Panc1 (cell line): ENCODE data around the gene BABAM2. TPM values are rescaled to one million over a fixed set of nuclear protein-coding genes. Genes with fewer than 3 reads are reported as not detected.

Experiments
- ATAC-seq: fragments of 200-7000 bp; cut with Tn5 transposase; 2 replicates; pipeline ENCODE4 v1.9.1; 2020; ENCODE audit warnings: mild to moderate bottlenecking, moderate library complexity
- BruUV-seq: library from RNA; stranded (reverse); fragments of 400-500 nt; replicated peaks from 2 replicates; lab custom pipeline; 2021; lab: Mats Ljungman, UMichigan
- CTCF ChIA-PET: fragments of 300-600 bp; sonication (Branson Sonifier 250); formaldehyde crosslinking; loops from one replicate; lab custom pipeline; 2022; ENCODE audit warnings: antibody characterized with exemption; lab: Charles Lee
- POLR2A ChIA-PET: fragments of 300-600 bp; sonication (Branson Sonifier 250); formaldehyde crosslinking; loops from one replicate; lab custom pipeline; 2022; ENCODE audit warnings: antibody characterized with exemption; lab: Charles Lee
- DNase-seq: peaks from one replicate; pipeline ENCODE4 v3.0.0-alpha.2; 2010; ENCODE audit warnings: low read depth, low spot score
- H3K27ac ChIP-seq: 2 replicates; pipeline ENCODE4 v1.5.1; 2011; ENCODE audit warnings: mild to moderate bottlenecking, low read length, inconsistent platforms
- H3K27me3 ChIP-seq: fragments of 200-500 bp; sonication (Bioruptor generic); 2 replicates; pipeline ENCODE4 v1.6.0; 2014; ENCODE audit warnings: low read length, inconsistent platforms; ENCODE audit not compliant: control insufficient read depth, insufficient read depth
- H3K36me3 ChIP-seq: fragments of 200-500 bp; sonication (Bioruptor generic); 2 replicates; pipeline ENCODE4 v1.5.1; 2014; ENCODE audit warnings: inconsistent platforms, mild to moderate bottlenecking, low read length, moderate library complexity; ENCODE audit not compliant: control insufficient read depth, insufficient read depth
- H3K4me1 ChIP-seq: 2 replicates; pipeline ENCODE4 v1.5.1; 2011; ENCODE audit warnings: inconsistent platforms, mild to moderate bottlenecking, low read length, moderate library complexity; ENCODE audit not compliant: control insufficient read depth, insufficient read depth
- H3K4me3 ChIP-seq, 2 experiments: 2 replicates each; pipeline ENCODE4 v1.5.1; 2011 to 2012; ENCODE audit warnings: low read depth in 2 of 2, low read length in 2 of 2, mild to moderate bottlenecking in 2 of 2, inconsistent platforms in 1 of 2, moderate library complexity in 1 of 2
- H3K9me3 ChIP-seq: fragments of 200-500 bp; sonication (Bioruptor generic); 2 replicates; pipeline ENCODE4 v1.5.1; 2014; ENCODE audit warnings: low read depth, mild to moderate bottlenecking, inconsistent platforms, low read length, moderate library complexity; ENCODE audit not compliant: control insufficient read depth, insufficient read depth
- CTCF ChIP-seq: fragments of 450-650 bp; IDR thresholded peaks from 2 replicates; pipeline ENCODE4 v1.5.1; 2017; ENCODE audit warnings: mild to moderate bottlenecking
- POLR2AphosphoS5 ChIP-seq: IDR thresholded peaks from 2 replicates; pipeline ENCODE4 v1.6.1; 2012; ENCODE audit warnings: mild to moderate bottlenecking, low read depth, low read length, moderate library complexity
- SIN3A ChIP-seq: IDR thresholded peaks from 2 replicates; pipeline ENCODE4 v1.6.1; 2012; ENCODE audit warnings: low read depth, mild to moderate bottlenecking, low read length, moderate library complexity, borderline replicate concordance; ENCODE audit not compliant: insufficient read depth
- TCF7L2 ChIP-seq: IDR thresholded peaks from 2 replicates; pipeline ENCODE4 v1.6.1; 2011; ENCODE audit warnings: mild to moderate bottlenecking, low read depth, low read length, inconsistent platforms
- in situ Hi-C: cut with HindIII; loops from 2 replicates; pipeline ENCODE4 v1.10.0; 2016; ENCODE audit warnings: low sequenced_read_pairs, low pct_unique_long_range_greater_than_20kb
- intact Hi-C: fragments of 100-400 bp; cut with micrococcal nuclease; formaldehyde crosslinking; loops from one replicate; pipeline ENCODE4 v1.10.0; 2022; ENCODE audit not compliant: unreplicated experiment
- total RNA-seq: library from RNA; stranded (reverse); gene quantifications from one replicate; pipeline ENCODE4 v1.2.1, GENCODE V29; 2021; ENCODE audit not compliant: unreplicated experiment
- TF ChIP-seq, protein P1 (sequence below), 2 experiments: IDR thresholded peaks; 2 replicates each; pipeline ENCODE4 v1.6.1; 2011 to 2012; ENCODE audit warnings: low read depth in 2 of 2, control low read depth in 1 of 2, low read length in 1 of 2, mild to moderate bottlenecking in 1 of 2, moderate library complexity in 1 of 2; ENCODE audit not compliant: insufficient read depth in 1 of 2

The BABAM2 gene
- total RNA-seq, 1 experiment from 2014 or later = 31.2 TPM

DNA sequence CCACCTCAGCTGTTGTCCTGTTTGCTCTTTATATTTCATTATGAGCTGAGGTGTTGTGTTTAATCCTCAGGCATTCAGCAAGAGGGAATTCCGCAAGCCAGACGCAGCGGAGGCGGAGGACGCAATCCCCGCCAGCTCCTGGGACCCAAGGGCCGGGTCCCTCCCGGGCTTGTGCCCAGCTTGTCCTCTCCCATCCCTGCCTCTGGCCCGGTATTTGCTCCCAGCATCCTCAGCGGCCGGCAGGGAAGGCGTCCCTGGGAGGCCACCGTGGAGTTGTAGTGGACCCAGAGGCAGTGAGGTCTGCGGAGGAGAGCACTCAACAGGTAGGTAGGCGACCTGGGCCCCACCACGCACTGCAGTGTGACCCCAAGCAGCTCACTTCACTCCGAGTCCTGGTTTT lies 459.7 kb downstream of the BABAM2 start:
- BruUV-seq = no TSS peak
- no peaks in the 10 kb centered on the region for H3K4me1 ChIP-seq
- H3K9me3 ChIP-seq = no peaks in the 10 kb centered on the region
- no peaks in the 10 kb centered on the region for H3K27me3 ChIP-seq
- CTCF ChIA-PET = no interaction called here
- POLR2A ChIA-PET = no interaction called here
- in situ Hi-C loops (no loop called here), intact Hi-C loops (no loop called here)
- H3K4me3 ChIP-seq = no peak overlapping the region
- DNase-seq = no peak
- TF ChIP-seq SIN3A = no peak
- TF ChIP-seq, protein P1, sequence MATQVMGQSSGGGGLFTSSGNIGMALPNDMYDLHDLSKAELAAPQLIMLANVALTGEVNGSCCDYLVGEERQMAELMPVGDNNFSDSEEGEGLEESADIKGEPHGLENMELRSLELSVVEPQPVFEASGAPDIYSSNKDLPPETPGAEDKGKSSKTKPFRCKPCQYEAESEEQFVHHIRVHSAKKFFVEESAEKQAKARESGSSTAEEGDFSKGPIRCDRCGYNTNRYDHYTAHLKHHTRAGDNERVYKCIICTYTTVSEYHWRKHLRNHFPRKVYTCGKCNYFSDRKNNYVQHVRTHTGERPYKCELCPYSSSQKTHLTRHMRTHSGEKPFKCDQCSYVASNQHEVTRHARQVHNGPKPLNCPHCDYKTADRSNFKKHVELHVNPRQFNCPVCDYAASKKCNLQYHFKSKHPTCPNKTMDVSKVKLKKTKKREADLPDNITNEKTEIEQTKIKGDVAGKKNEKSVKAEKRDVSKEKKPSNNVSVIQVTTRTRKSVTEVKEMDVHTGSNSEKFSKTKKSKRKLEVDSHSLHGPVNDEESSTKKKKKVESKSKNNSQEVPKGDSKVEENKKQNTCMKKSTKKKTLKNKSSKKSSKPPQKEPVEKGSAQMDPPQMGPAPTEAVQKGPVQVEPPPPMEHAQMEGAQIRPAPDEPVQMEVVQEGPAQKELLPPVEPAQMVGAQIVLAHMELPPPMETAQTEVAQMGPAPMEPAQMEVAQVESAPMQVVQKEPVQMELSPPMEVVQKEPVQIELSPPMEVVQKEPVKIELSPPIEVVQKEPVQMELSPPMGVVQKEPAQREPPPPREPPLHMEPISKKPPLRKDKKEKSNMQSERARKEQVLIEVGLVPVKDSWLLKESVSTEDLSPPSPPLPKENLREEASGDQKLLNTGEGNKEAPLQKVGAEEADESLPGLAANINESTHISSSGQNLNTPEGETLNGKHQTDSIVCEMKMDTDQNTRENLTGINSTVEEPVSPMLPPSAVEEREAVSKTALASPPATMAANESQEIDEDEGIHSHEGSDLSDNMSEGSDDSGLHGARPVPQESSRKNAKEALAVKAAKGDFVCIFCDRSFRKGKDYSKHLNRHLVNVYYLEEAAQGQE (IDR thresholded peaks at IDR 0.05; ENCODE audit: insufficient read depth in 1 of 2, low read depth in 2 of 2, low read length in 1 of 2) = no peak
- no peak for TF ChIP-seq CTCF
- TF ChIP-seq TCF7L2 = no peak
- TF ChIP-seq POLR2AphosphoS5 = no peak
- H3K27ac ChIP-seq = no peak overlapping the region
- no peaks in the 10 kb centered on the region for H3K36me3 ChIP-seq
- no peak for ATAC-seq

DNA sequence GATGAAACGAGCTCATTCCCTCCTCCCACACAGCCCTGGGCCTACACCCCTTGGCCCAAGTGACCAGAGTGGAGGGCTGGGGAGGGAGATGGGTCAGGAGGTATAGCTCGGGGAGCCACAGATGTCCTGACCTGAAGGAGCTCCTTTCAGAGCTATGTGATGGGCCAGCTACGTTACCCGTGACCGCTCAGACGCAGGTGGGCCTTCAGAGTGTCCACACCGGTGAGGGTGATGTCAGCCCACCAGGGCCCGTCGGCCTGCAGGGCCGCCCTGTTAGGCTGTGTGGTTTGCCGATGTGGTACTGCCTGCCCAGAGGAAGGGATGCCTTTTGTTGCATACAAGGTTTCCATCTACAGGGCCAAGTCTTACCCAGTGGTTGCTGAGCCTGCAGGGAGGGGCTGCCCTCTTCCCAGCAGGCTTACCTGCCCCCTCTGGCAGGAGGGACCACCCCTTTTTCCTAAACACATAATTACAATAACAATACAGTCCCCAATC lies 460.3 kb downstream of the BABAM2 start:
- no peak for TF ChIP-seq TCF7L2
- TF ChIP-seq, protein P1 (IDR thresholded peaks at IDR 0.05; ENCODE audit: insufficient read depth in 1 of 2, low read depth in 2 of 2, low read length in 1 of 2) = no peak
- no peak for TF ChIP-seq SIN3A
- no peak for TF ChIP-seq CTCF
- TF ChIP-seq POLR2AphosphoS5 = no peak
- BruUV-seq = no TSS peak
- CTCF ChIA-PET = no interaction called here
- in situ Hi-C loops = no loop called here
- POLR2A ChIA-PET = no interaction called here
- intact Hi-C loops = no loop called here
- H3K27me3 ChIP-seq = no peaks in the 10 kb centered on the region
- no peaks in the 10 kb centered on the region for H3K4me1 ChIP-seq
- ATAC-seq = no peak
- no peak for DNase-seq
- H3K36me3 ChIP-seq = no peaks in the 10 kb centered on the region
- no peak overlapping the region for H3K4me3 ChIP-seq
- H3K9me3 ChIP-seq = no peaks in the 10 kb centered on the region
- H3K27ac ChIP-seq = no peak overlapping the region
